ENCODE data around the gene ERCC8. TPM values are rescaled to one million over a fixed set of nuclear protein-coding genes. Genes with fewer than 3 reads are reported as not detected.
"Not testable (repeated sequence)": the region's sequence is repeated elsewhere in the genome, so short reads cannot be mapped to it uniquely, and the experiment has no call there.

The ERCC8 gene
- total RNA-seq, 1 donor from 2014 or later = 15.3 TPM

GRCh38 chr5:60989790-60990189 is 44.9 kb upstream of the ERCC8 start:
- peaks cover 5% of the 10 kb centered on the region for H3K36me3 Mint-ChIP-seq (ENCODE audit: low read depth, unreplicated experiment)
- H3K27me3 Mint-ChIP-seq (ENCODE audit: unreplicated experiment) = peaks cover 1% of the 10 kb centered on the region
- H3K27ac Mint-ChIP-seq (ENCODE audit: unreplicated experiment) = no peak overlapping the region
- DNase-seq (ENCODE audit: low spot score) = no peak
- no peak for TF ChIP-seq CTCF (IDR thresholded peaks at IDR 0.05; ENCODE audit: unreplicated experiment)
- H3K4me3 Mint-ChIP-seq (ENCODE audit: unreplicated experiment) = no peak overlapping the region
- H3K9me3 Mint-ChIP-seq (ENCODE audit: unreplicated experiment) = no peaks in the 10 kb centered on the region
- no peaks in the 10 kb centered on the region for H3K4me1 Mint-ChIP-seq (ENCODE audit: unreplicated experiment)

- not testable (repeated sequence) for H3K4me3 Mint-ChIP-seq (ENCODE audit: unreplicated experiment); H3K27me3 Mint-ChIP-seq (ENCODE audit: unreplicated experiment); H3K9me3 Mint-ChIP-seq (ENCODE audit: unreplicated experiment); H3K36me3 Mint-ChIP-seq (ENCODE audit: low read depth, unreplicated experiment); DNase-seq (ENCODE audit: low spot score); H3K27ac Mint-ChIP-seq (ENCODE audit: unreplicated experiment); H3K4me1 Mint-ChIP-seq (ENCODE audit: unreplicated experiment)
These were observed 37.3 kb upstream of the ERCC8 start for GRCh38 chr5:60982127-60982526.

- Mint-ChIP-seq H3K27me3 (ENCODE audit: unreplicated experiment) (peaks cover 2% of the 10 kb centered on the region), H3K4me3 (ENCODE audit: unreplicated experiment) (no peak overlapping the region), H3K27ac (ENCODE audit: unreplicated experiment) (no peak overlapping the region), H3K9me3 (ENCODE audit: unreplicated experiment) (no peaks in the 10 kb centered on the region), H3K36me3 (ENCODE audit: low read depth, unreplicated experiment) (peaks cover 3% of the 10 kb centered on the region), H3K4me1 (ENCODE audit: unreplicated experiment) (peaks cover 3% of the 10 kb centered on the region)
- TF ChIP-seq CTCF (IDR thresholded peaks at IDR 0.05; ENCODE audit: unreplicated experiment) = no peak
- DNase-seq (ENCODE audit: low spot score) = no peak
These were observed 35.6 kb upstream of the ERCC8 start for GRCh38 chr5:60980511-60980910.

GRCh38 chr5:60978968-60979367 is 34.1 kb upstream of the ERCC8 start:
- peaks cover 2% of the 10 kb centered on the region for H3K27me3 Mint-ChIP-seq (ENCODE audit: unreplicated experiment)
- no peak overlapping the region for H3K4me3 Mint-ChIP-seq (ENCODE audit: unreplicated experiment)
- peaks cover 3% of the 10 kb centered on the region for H3K36me3 Mint-ChIP-seq (ENCODE audit: low read depth, unreplicated experiment)
- no peak for TF ChIP-seq CTCF (IDR thresholded peaks at IDR 0.05; ENCODE audit: unreplicated experiment)
- DNase-seq (ENCODE audit: low spot score) = no peak
- no peaks in the 10 kb centered on the region for H3K9me3 Mint-ChIP-seq (ENCODE audit: unreplicated experiment)
- H3K27ac Mint-ChIP-seq (ENCODE audit: unreplicated experiment) = no peak overlapping the region
- peaks cover 3% of the 10 kb centered on the region for H3K4me1 Mint-ChIP-seq (ENCODE audit: unreplicated experiment)

DNA sequence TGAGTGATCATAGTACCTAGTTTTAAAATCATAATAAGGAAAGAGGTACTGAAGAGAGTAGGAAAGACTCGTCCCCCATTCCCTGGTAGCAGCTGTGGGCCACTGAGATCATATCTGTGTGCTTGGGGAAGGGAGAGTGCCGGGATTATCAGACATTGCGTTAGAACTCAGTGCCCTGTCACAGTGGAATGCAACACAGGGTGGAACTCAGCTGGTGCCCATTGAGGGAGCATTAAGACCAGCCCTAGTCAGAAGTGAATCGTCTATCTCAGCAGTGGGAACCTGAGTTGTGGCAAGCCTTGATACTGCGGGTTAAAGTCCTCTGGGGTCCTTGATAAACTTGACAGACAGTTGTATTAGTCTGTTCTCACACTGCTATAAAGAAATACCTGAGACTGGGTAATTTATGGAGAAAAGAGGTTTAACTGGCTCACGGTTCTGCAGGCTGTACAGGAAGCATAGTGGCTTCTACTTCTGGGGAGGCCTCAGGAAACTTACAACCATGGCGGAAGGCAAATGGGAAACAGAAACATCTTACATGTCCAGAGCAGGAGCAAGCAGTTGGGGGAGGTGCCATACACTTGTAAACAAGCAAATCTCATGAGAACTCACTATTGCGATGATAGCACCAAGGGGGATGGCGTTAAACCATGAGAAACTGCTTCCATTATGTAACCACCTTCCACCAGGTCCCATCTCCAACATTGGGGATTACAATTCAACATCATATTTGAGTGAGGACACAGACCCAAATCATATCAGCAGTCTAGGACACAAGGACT is 33.3 kb upstream of the ERCC8 start:
- Mint-ChIP-seq H3K4me3 (ENCODE audit: unreplicated experiment) (no peak overlapping the region), H3K27me3 (ENCODE audit: unreplicated experiment) (peaks cover 2% of the 10 kb centered on the region), H3K9me3 (ENCODE audit: unreplicated experiment) (no peaks in the 10 kb centered on the region), H3K27ac (ENCODE audit: unreplicated experiment) (peak overlapping the region; percentile 14), H3K4me1 (ENCODE audit: unreplicated experiment) (peaks cover 3% of the 10 kb centered on the region), H3K36me3 (ENCODE audit: low read depth, unreplicated experiment) (peaks cover 3% of the 10 kb centered on the region)
- TF ChIP-seq CTCF (IDR thresholded peaks at IDR 0.05; ENCODE audit: unreplicated experiment) = no peak
- no peak for DNase-seq (ENCODE audit: low spot score)

Data from endothelial cell (in vitro differentiated cells).